OCI-LY7 (cell line): ENCODE results near the gene AKT2.

Experiments used
- CTCF ChIP-seq: fragments of 200-600 bp; sonication (generic); conservative IDR thresholded peaks from 2 replicates; pipeline ENCODE4 v1.5.1; 2014; ENCODE audit warnings: mild to moderate bottlenecking, antibody characterized with exemption, low read length, moderate library complexity, mixed read lengths
- EZH2phosphoT487 ChIP-seq: fragments of 200-600 bp; sonication (generic); IDR thresholded peaks from 2 replicates; pipeline ENCODE4 v1.6.1; 2018; ENCODE audit warnings: low read depth, borderline replicate concordance, mild to moderate bottlenecking, mixed run types, antibody characterized with exemption, low read length, moderate library complexity, mixed read lengths

GRCh38 chr19:40236366-40236765 is 48.8 kb downstream of the AKT2 start:
- TF ChIP-seq CTCF (no peak), EZH2phosphoT487 (no peak)
